IPS-18a (cell line): Measurements from ENCODE around the gene UFSP1.

Experiments used
- H3K27ac ChIP-seq: one replicate; pipeline ENCODE4 v1.5.1; 2013; ENCODE audit warnings: low read length
- H3K27me3 ChIP-seq: one replicate; pipeline ENCODE4 v1.6.1; 2013; ENCODE audit warnings: mild to moderate bottlenecking, low read length; ENCODE audit not compliant: control insufficient read depth, insufficient read depth
- H3K36me3 ChIP-seq: one replicate; pipeline ENCODE4 v1.6.1; 2013; ENCODE audit warnings: low read depth, low read length; ENCODE audit not compliant: control insufficient read depth
- H3K4me1 ChIP-seq: one replicate; pipeline ENCODE4 v1.6.1; 2013; ENCODE audit warnings: low read depth, low read length; ENCODE audit not compliant: control insufficient read depth
- H3K4me3 ChIP-seq: one replicate; pipeline ENCODE4 v1.5.1; 2013; ENCODE audit warnings: low read length
- H3K9ac ChIP-seq: one replicate; pipeline ENCODE4 v1.6.1; 2013; ENCODE audit warnings: mild to moderate bottlenecking, low read length, moderate library complexity
- H3K9me3 ChIP-seq: one replicate; pipeline ENCODE4 v1.6.1; 2013; ENCODE audit warnings: low read depth, low read length; ENCODE audit not compliant: control insufficient read depth

Gene UFSP1

DNA sequence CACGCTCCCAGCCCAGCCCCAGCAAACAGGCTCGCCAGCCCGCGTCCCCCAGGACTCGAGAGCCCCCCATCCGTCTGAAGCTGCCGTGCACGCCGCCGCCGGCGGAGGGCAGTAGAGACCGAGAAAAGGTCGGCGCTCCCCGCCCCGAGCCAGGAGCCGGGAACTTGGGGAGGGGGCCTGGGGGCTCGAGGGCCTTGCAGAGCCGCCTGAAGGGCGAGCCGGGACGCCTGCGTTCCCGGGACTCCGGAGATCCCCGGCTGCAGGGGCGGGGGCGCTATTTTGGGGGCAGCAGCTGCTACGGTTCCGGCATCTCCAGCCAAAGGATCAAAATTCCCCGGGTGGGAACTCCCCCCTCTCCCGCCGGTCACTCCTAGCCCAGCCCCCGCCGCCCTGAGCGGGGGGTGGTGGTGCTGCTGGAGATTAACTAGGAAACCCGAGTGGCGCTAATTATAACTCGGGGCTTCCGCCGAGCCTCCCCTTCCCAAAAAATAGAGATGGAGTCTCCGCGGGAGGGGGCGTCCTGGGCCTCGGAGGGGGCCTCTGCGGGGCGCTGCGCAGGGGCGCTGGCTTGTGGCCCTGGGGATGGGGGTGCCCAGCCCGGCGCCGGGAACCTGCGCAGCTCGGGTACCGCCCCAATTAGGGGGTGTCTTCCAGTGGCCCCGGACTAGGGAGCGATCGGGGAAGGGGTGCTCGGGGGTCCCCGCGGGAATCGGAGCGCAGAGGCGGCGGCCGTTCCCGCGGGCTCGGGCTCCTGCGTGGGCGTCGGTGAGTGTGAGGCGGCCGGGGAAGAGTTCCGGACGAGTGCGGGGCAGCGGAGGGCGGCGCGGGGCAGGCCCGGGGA is 5.6 kb upstream of the UFSP1 start:
- Histone ChIP-seq H3K9me3 (no peaks in the 10 kb centered on the region), H3K27me3 (peaks cover 19% of the 10 kb centered on the region), H3K36me3 (no peaks in the 10 kb centered on the region), H3K4me3 (peak overlapping the region; percentile 59), H3K27ac (no peak overlapping the region), H3K4me1 (peaks cover 5% of the 10 kb centered on the region), H3K9ac (no peak overlapping the region)

DNA sequence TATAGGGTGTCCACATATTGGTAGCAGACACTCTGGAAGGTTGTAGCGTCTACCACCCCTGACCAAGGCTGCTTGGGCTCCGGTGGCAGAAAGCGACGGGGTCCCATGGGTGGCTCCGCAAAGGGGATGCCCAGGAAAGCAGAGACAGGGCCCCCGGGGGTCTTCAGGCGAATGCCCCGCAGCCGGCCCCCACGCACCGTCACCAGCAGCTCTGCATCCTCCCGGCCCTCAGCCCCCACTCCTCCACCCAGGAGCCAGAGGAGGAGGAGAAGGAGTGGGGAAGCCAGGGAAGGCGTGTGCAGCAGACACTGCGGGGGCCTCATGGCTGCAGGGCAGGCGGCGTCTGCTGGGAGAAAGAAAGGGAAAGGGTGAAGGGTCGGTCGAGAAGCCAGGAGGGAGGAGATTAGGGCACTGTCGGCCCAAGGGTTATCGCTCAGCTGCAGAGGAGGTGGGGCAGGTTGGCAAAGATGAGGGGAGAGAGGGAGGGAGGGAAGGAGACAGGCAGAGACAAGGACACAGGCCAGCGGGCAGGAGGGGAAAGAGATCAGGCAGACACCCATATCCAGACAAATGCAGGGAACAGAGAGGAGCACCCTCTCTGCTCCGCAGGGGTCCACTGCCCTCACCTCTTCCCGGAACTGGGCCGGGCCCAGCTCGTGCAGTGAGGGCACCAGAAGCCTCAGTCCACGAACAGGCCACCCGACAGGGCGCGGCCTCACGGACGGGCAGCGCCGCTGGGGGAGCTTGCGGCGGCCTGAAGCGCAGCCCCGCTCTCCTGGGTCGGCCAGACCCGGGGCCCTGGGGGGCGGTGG is 4.6 kb upstream of the UFSP1 start:
- peak overlapping the region; percentile 59 for H3K4me3 ChIP-seq
- H3K9ac ChIP-seq = no peak overlapping the region
- peaks cover 19% of the 10 kb centered on the region for H3K27me3 ChIP-seq
- peaks cover 5% of the 10 kb centered on the region for H3K4me1 ChIP-seq
- H3K36me3 ChIP-seq = no peaks in the 10 kb centered on the region
- H3K27ac ChIP-seq = no peak overlapping the region
- no peaks in the 10 kb centered on the region for H3K9me3 ChIP-seq

DNA sequence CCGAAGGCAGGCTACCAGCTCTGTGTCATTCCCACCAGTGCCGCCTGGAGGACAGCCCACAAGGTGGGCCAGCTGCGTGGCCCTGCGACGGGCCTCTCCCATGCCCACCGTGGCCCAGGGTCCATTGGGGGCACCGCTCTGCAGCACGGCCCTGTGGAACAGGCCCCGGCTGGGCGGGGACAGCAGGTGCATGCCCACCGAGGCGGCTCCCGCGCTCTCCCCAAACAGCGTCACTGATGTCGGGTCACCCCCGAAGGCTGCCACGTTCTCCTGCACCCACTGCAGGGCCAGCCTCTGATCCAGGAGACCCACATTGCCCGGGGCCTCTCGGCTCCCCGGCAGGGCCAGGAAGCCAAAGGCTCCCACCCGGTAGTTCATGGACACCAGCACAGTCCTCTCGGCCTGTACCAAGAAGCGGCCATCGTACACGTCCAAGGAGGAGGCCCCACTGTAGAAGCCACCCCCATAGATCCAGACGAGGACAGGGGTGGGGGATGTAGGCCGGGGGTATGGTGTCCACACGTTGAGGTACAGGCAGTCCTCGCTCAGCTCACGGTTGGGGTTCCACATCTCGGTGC is 3.9 kb upstream of the UFSP1 start:
- peaks cover 19% of the 10 kb centered on the region for H3K27me3 ChIP-seq
- no peaks in the 10 kb centered on the region for H3K9me3 ChIP-seq
- no peak overlapping the region for H3K9ac ChIP-seq
- peaks cover 4% of the 10 kb centered on the region for H3K36me3 ChIP-seq
- H3K27ac ChIP-seq = no peak overlapping the region
- peaks cover 5% of the 10 kb centered on the region for H3K4me1 ChIP-seq
- no peak overlapping the region for H3K4me3 ChIP-seq

DNA sequence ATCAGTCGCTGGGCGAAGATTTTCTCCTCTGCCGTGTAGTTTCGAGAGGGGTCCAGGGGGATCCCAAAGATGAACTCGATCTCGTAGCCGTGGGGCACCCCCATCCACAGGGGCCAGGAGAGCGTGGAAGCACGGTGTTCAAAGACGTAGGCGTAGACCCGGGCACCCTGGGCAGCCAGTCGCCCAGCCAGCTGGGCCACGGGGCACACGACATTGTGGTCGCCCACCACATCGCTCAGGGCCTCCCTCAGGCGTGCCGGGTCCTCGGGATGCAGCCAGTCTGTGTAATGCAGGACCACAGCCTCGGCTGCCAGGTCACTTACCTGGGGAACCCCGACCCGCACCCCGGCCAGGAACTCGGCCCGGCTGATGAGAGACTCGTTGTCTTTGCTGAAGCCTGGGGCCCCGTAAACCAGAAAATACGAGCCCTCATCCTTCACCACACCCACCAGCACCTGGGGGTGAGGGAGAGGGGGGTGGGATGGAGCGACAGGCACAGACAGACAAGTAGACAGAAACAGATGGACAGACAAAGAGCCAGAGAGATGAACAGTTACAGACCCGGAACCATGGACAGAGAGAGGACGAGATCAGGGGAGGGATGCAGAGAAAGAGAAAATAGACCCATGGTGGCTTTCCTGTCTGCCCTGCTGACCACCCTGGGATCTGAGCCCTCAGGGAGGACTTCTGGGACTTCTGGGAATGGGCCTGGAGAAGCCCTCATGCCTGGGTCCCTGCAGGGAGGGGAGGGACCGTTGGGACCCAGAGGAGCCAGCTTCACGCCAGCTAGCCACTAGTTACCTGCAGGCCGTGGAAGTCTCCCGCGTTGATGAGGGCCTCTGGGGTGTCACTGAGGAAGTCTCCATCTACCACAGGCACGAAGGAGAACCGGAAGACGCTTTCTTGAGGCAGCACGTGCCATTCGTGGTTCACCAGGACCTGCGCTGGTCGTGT is 3.1 kb upstream of the UFSP1 start:
- Histone ChIP-seq H3K9me3 (no peaks in the 10 kb centered on the region), H3K4me1 (peaks cover 5% of the 10 kb centered on the region), H3K9ac (no peak overlapping the region), H3K27me3 (peaks cover 19% of the 10 kb centered on the region), H3K4me3 (no peak overlapping the region), H3K27ac (no peak overlapping the region), H3K36me3 (peaks cover 11% of the 10 kb centered on the region)

DNA sequence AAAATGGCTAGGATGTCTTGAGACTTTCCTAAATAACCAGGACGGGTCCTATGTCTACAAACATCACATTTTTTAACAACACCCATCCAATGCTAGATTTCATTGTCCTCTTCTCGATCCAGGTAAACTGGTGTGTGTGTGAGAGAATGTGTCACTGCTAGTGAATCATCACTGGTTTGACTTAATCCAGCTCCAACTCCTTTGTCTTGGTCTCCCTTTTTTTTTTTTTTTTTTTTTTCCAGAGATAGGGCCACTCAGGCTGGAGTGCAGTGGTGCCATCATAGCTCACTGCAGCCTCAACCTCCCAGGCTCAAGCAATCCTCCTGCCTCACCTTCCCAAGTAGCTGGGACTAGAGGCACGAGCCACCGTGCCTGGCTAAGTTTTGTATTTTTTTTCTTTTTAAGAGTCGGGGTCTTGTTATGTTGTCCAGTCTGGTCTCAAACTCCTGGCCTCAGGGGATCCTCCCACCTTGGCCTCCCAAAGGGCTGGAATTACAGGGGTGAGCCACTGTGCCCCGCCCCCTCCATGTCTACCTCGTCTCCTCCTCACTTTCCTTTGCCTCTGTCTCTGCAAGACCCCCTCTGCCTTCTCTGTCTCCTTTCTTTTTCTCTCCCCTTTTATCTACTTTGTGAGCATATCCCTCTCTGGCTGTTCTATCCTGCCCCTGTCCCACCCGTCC is 2.2 kb upstream of the UFSP1 start:
- Histone ChIP-seq H3K36me3 (peaks cover 21% of the 10 kb centered on the region), H3K4me3 (peak overlapping the region; percentile 76)

DNA sequence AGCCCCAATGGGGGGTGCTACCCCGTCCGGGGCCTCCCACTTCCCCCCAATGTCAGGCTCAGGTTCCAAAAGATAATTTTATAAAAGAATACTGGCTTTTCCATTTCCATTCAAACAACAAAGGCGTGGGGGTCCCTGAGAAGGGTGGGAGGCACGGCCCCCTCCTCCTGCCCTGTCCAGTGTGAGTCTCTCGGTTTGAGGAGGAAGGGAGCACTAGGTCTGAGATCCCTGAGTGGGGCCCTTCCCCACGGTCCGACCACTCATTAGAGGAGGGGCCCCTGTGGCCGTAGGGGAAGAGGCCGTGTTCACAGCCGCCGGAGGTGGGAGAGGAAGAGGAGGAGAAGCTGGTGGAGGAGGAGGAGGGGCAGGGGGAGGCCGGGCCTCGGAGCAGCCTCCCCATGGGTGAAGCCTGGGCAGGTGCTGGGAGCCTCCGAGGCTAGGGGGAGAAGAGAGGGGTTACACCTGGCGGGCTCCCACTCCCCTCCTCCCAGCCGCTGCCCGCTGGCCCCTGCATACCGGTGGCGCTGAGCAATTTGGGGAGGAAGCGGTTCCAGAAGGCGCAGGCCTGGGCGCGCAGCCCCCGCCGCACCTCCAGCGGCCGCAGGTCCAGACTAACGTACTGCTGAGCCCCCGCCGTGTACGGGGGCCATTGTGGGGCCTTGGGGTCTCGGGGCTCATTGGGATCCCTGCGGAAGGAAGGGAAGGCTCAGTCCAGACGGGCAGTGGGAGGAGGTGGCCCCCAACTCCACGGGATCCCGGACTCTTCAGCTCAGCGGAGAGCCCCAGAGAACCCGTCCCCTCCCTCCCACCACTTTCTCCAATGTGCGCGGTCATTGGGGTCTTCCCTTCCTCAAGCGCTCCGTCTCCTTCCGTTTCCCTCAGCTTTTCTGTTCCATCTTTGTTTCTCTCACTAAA is 1.4 kb upstream of the UFSP1 start:
- H3K27ac ChIP-seq = peak overlapping the region; percentile 61
- peak overlapping the region; percentile 76 for H3K4me3 ChIP-seq
- peaks cover 10% of the 10 kb centered on the region for H3K4me1 ChIP-seq

More for the DNA sequence above, 2.2 kb upstream of the UFSP1 start:
- Histone ChIP-seq H3K9me3 (no peaks in the 10 kb centered on the region), H3K27ac (peak overlapping the region; percentile 61), H3K9ac (peak overlapping the region; percentile 82), H3K27me3 (peaks cover 17% of the 10 kb centered on the region), H3K4me1 (peaks cover 10% of the 10 kb centered on the region)

DNA sequence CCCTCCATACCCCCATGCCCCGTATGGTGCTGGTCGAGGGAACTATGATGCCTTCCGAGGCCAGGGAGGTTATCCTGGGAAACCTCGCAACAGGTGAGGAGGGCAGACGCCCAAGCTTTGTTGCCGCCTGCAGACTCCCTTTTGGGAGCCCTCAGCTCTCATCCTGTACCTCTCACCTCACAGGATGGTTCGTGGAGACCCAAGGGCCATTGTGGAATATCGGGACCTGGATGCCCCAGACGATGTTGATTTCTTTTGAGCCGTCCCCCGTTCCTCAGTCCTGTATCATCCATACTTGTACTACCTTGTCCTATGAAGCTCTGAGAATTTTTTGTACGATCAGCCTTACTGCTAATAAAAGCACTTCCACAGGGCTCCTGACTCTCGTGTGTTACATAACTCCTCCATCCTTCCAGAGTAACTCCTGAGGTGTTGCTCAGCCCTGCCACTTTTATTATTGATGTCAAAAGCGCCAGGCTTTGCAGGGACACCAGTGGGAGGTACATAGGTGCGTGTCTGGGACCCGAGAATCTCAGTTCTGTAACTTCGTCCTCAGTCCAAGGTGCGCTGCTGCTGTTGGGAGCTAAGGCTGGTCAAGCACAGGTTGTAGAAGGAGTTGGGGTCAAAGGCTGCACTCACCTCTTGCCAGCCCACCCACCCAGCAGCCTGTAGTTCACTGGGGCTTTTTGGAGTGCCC is 1.1 kb downstream of the UFSP1 start:
- H3K9ac ChIP-seq = peak overlapping the region; percentile 86
- no peak overlapping the region for H3K27ac ChIP-seq
- H3K27me3 ChIP-seq = no peaks in the 10 kb centered on the region
- peaks cover 10% of the 10 kb centered on the region for H3K4me1 ChIP-seq
- peaks cover 53% of the 10 kb centered on the region for H3K36me3 ChIP-seq
- H3K9me3 ChIP-seq = no peaks in the 10 kb centered on the region
- H3K4me3 ChIP-seq = peak overlapping the region; percentile 80

More for the DNA sequence above, 1.4 kb upstream of the UFSP1 start:
- Histone ChIP-seq H3K36me3 (peaks cover 29% of the 10 kb centered on the region), H3K9ac (peak overlapping the region; percentile 82), H3K9me3 (no peaks in the 10 kb centered on the region), H3K27me3 (peaks cover 9% of the 10 kb centered on the region)

DNA sequence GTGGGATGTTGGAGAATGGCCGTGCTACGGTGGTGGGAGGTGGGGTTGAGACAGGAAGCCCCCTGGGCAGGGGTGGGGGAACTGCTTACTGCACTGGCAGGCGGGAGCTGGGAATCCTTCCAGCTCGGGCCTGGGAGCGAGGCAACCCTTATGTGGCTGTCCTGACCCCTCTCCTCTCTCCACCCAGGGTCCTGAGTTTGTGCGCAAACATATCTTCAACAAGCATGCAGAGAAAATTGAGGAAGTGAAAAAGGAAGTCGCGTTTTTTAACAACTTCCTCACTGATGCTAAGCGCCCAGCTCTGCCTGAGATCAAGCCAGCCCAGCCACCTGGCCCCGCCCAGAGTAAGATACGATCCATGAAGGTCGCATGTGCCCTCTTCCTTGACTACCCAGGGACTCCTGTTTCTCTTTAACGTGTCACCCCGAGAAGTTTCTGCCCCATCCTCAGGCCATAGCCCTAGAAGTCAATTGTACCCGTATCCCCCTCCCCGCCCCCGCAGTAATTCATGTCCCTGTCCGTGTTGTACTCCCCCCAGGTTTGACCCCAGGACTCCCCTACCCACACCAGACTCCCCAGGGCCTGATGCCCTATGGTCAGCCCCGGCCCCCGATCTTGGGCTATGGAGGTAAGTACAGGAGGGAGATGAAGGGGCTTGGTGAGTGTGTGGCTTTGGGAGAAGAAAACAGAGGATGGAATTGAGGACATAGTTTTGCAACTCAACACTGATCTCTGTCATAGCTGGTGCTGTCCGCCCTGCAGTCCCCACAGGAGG is 1.8 kb downstream of the UFSP1 start:
- H3K27me3 ChIP-seq = no peaks in the 10 kb centered on the region
- H3K4me3 ChIP-seq = peak overlapping the region; percentile 80
- no peaks in the 10 kb centered on the region for H3K9me3 ChIP-seq
- peaks cover 10% of the 10 kb centered on the region for H3K4me1 ChIP-seq
- no peak overlapping the region for H3K27ac ChIP-seq
- H3K9ac ChIP-seq = no peak overlapping the region
- peaks cover 60% of the 10 kb centered on the region for H3K36me3 ChIP-seq

DNA sequence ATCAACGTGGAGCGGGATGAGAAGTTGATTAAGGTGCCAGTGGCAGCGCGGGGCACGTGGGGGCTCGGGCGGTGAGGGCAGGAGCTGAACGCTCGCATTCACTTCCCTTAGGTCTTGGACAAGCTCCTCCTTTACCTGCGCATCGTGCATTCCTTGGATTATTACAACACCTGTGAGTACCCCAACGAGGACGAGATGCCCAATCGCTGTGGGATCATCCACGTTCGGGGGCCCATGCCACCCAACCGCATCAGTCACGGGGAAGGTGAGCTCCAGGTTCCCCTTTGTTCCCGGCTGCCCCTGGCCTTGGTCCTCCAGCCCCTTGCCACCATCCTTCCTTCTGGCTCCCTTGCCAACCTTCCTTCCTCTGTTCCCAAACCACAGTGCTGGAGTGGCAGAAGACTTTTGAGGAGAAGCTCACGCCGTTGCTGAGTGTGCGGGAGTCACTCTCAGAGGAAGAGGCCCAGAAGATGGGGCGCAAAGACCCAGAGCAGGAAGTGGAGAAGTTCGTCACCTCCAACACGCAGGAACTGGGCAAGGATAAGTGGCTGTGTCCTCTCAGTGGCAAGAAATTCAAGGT is 2.5 kb downstream of the UFSP1 start:
- Histone ChIP-seq H3K4me3 (peak overlapping the region; percentile 6), H3K9ac (no peak overlapping the region), H3K27me3 (no peaks in the 10 kb centered on the region), H3K36me3 (peaks cover 66% of the 10 kb centered on the region), H3K27ac (no peak overlapping the region), H3K9me3 (no peaks in the 10 kb centered on the region), H3K4me1 (peaks cover 10% of the 10 kb centered on the region)
